ENCODE measurements around the gene RDH5. TPM values are rescaled to one million over a fixed set of nuclear protein-coding genes. Genes with fewer than 3 reads are reported as not detected.

Gene RDH5
- total RNA-seq, 2 experiments from 2014 or later: 9.5 to 10.5 TPM

- Mint-ChIP-seq H3K36me3 (ENCODE audit: low read depth) (no peaks in the 10 kb centered on the region), H3K27ac (no peak overlapping the region), H3K9me3 (no peaks in the 10 kb centered on the region), H3K4me1 (peaks cover 38% of the 10 kb centered on the region), H3K27me3 (peaks cover 11% of the 10 kb centered on the region), H3K4me3 (peak overlapping the region; percentile 88)
- no peak for DNase-seq
- ChIA-PET CTCF (interaction anchor here (0.6 to 4.9 kb wide), 51 partner anchors 9 to 765 kb away, joined by 3 to 54 read pairs (median 6); partner anchors contain the start of genes BLOC1S1, CD63, DGKA and DNAJC14), POLR2A (interaction anchor here (0.7 to 2.9 kb wide), 22 partner anchors 9 to 412 kb away, joined by 3 to 40 read pairs (median 8); partner anchors contain the start of genes CD63, ORMDL2, PYM1 and RAB5B)
Observed at GRCh38 chr12:55739025-55739378, 18.8 kb downstream of the RDH5 start.

GRCh38 chr12:55741931-55742680, 21.9 kb downstream of the RDH5 start:
- Mint-ChIP-seq H3K27ac (no peak overlapping the region), H3K36me3 (ENCODE audit: low read depth) (no peaks in the 10 kb centered on the region), H3K9me3 (no peaks in the 10 kb centered on the region), H3K4me3 (peak overlapping the region; percentile 76), H3K4me1 (peaks cover 52% of the 10 kb centered on the region), H3K27me3 (peaks cover 11% of the 10 kb centered on the region)
- no peak for DNase-seq
- ChIA-PET CTCF (interaction anchor here (0.6 to 3.3 kb wide), 5 partner anchors 12 to 287 kb away, joined by 3 to 14 read pairs (median 4); partner anchors contain the start of genes ORMDL2 and SARNP), POLR2A (interaction anchor here (0.8 to 3.5 kb wide), 6 partner anchors 12 to 232 kb away, joined by 3 to 20 read pairs (median 3); partner anchors contain the start of genes ORMDL2, RAB5B and SARNP)

- ChIA-PET POLR2A (interaction anchor here (0.8 to 3.5 kb wide), 11 partner anchors 9 to 232 kb away, joined by 3 to 20 read pairs (median 5); partner anchors contain the start of genes DGKA, DNAJC14, ORMDL2 and RAB5B), CTCF (interaction anchor here (0.8 to 3.3 kb wide), 6 partner anchors 13 to 253 kb away, joined by 3 to 14 read pairs (median 4); partner anchors contain the start of genes ORMDL2 and SARNP)
- peak; percentile 76 for DNase-seq
- Mint-ChIP-seq H3K4me1 (peaks cover 45% of the 10 kb centered on the region), H3K27me3 (peaks cover 11% of the 10 kb centered on the region), H3K4me3 (peak within 1 kb of the TSS; percentile 89), H3K36me3 (ENCODE audit: low read depth) (no peaks in the 10 kb centered on the region), H3K27ac (peak within 1 kb of the TSS; percentile 21), H3K9me3 (no peaks in the 10 kb centered on the region)
Observed at GRCh38 chr12:55742719-55743405, 22.7 kb downstream of the RDH5 start, which contains the start of gene GDF11. GDF11 (plus strand) TSS chr12:55743122; CDS start chr12:55743317, 195 bp downstream.

GRCh38 chr12:55743406-55744339, 23.5 kb downstream of the RDH5 start:
- Mint-ChIP-seq H3K36me3 (ENCODE audit: low read depth) (no peaks in the 10 kb centered on the region), H3K27ac (peak overlapping the region; percentile 21), H3K4me3 (peak overlapping the region; percentile 89), H3K27me3 (peaks cover 11% of the 10 kb centered on the region), H3K4me1 (peaks cover 38% of the 10 kb centered on the region), H3K9me3 (no peaks in the 10 kb centered on the region)
- ChIA-PET CTCF (interaction anchor here (0.8 to 3.3 kb wide), 7 partner anchors 11 to 252 kb away, joined by 3 to 14 read pairs (median 3); partner anchors contain the start of genes BLOC1S1, ORMDL2 and SARNP), POLR2A (interaction anchor here (0.9 to 3.5 kb wide), 16 partner anchors 8 to 296 kb away, joined by 3 to 20 read pairs (median 5); partner anchors contain the start of genes CD63, DGKA, DNAJC14 and ORMDL2)
- DNase-seq: peak; percentile 64

GRCh38 chr12:55744340-55745030, 24.3 kb downstream of the RDH5 start:
- H3K36me3 Mint-ChIP-seq (ENCODE audit: low read depth): peaks cover 6% of the 10 kb centered on the region
- POLR2A ChIA-PET: interaction anchor here (0.7 to 3.5 kb wide), 16 partner anchors 10 to 295 kb away, joined by 3 to 20 read pairs (median 5); partner anchors contain the start of genes CD63, DGKA, DNAJC14 and ORMDL2
- no peak for DNase-seq
- no peak overlapping the region for H3K27ac Mint-ChIP-seq
- peak overlapping the region; percentile 89 for H3K4me3 Mint-ChIP-seq
- H3K9me3 Mint-ChIP-seq: no peaks in the 10 kb centered on the region
- peaks cover 11% of the 10 kb centered on the region for H3K27me3 Mint-ChIP-seq
- CTCF ChIA-PET: interaction anchor here (0.8 to 3.3 kb wide), 6 partner anchors 10 to 251 kb away, joined by 3 to 14 read pairs (median 4); partner anchors contain the start of genes BLOC1S1, ORMDL2 and SARNP
- peaks cover 35% of the 10 kb centered on the region for H3K4me1 Mint-ChIP-seq

GRCh38 chr12:55745361-55746173, 25.4 kb downstream of the RDH5 start:
- Mint-ChIP-seq H3K27me3 (peaks cover 11% of the 10 kb centered on the region), H3K4me1 (peaks cover 35% of the 10 kb centered on the region), H3K27ac (no peak overlapping the region), H3K9me3 (no peaks in the 10 kb centered on the region), H3K36me3 (ENCODE audit: low read depth) (peaks cover 9% of the 10 kb centered on the region), H3K4me3 (peak overlapping the region; percentile 89)
- ChIA-PET POLR2A (interaction anchor here (0.7 to 3.5 kb wide), 8 partner anchors 9 to 182 kb away, joined by 3 to 20 read pairs (median 4); partner anchors contain the start of genes CD63, ORMDL2, PYM1 and SARNP), CTCF (interaction anchor here (0.6 to 3.6 kb wide), 4 partner anchors 8 to 561 kb away, joined by 3 to 22 read pairs (median 10); partner anchors contain the start of genes ORMDL2 and SARNP)
- DNase-seq: no peak

GRCh38 chr12:55746174-55746912, 26.1 kb downstream of the RDH5 start:
- no peak for DNase-seq
- Mint-ChIP-seq H3K27ac (no peak overlapping the region), H3K4me3 (no peak overlapping the region), H3K36me3 (ENCODE audit: low read depth) (peaks cover 13% of the 10 kb centered on the region), H3K4me1 (peaks cover 35% of the 10 kb centered on the region), H3K9me3 (no peaks in the 10 kb centered on the region), H3K27me3 (peaks cover 11% of the 10 kb centered on the region)
- POLR2A ChIA-PET: interaction anchor here (0.9 to 3.3 kb wide), 7 partner anchors 8 to 194 kb away, joined by 3 to 19 read pairs (median 3); partner anchors contain the start of gene PYM1
- CTCF ChIA-PET: interaction anchor here (0.7 to 3.6 kb wide), 8 partner anchors 9 to 438 kb away, joined by 3 to 22 read pairs (median 4); partner anchors contain the start of genes ORMDL2 and SARNP

- Mint-ChIP-seq H3K36me3 (ENCODE audit: low read depth) (peaks cover 14% of the 10 kb centered on the region), H3K4me1 (peaks cover 33% of the 10 kb centered on the region), H3K9me3 (no peaks in the 10 kb centered on the region), H3K4me3 (no peak overlapping the region), H3K27me3 (peaks cover 7% of the 10 kb centered on the region), H3K27ac (no peak overlapping the region)
- POLR2A ChIA-PET: interaction anchor here (0.6 to 3.3 kb wide), 10 partner anchors 9 to 193 kb away, joined by 3 to 19 read pairs (median 4); partner anchors contain the start of genes ORMDL2, PYM1 and SARNP
- DNase-seq: no peak
- CTCF ChIA-PET: interaction anchor here (0.7 to 3.6 kb wide), 8 partner anchors 9 to 438 kb away, joined by 3 to 22 read pairs (median 4); partner anchors contain the start of genes ORMDL2 and SARNP
Observed at GRCh38 chr12:55746913-55747231, 26.7 kb downstream of the RDH5 start.

GRCh38 chr12:55748230-55748993, 28.2 kb downstream of the RDH5 start:
- Mint-ChIP-seq H3K9me3 (no peaks in the 10 kb centered on the region), H3K27ac (no peak overlapping the region), H3K36me3 (ENCODE audit: low read depth) (peaks cover 26% of the 10 kb centered on the region), H3K4me1 (peaks cover 24% of the 10 kb centered on the region), H3K27me3 (no peaks in the 10 kb centered on the region), H3K4me3 (no peak overlapping the region)
- ChIA-PET CTCF (interaction anchor here (0.8 to 3.6 kb wide), 2 partner anchors 11 to 24 kb away, joined by 3 to 22 read pairs; no protein-coding TSS in a partner anchor), POLR2A (interaction anchor here (0.6 to 3.3 kb wide), 4 partner anchors 9 to 38 kb away, joined by 3 to 19 read pairs (median 6); no protein-coding TSS in a partner anchor)
- no peak for DNase-seq
